Activated CD4-positive, alpha-beta T cell treated with anti-CD3 and anti-CD28 coated beads, Interleukin-2, amount 50 U/mL, for 4 hours (primary cell): ENCODE data around the gene CRISP3.
"Not testable (repeated sequence)": the region's sequence is repeated elsewhere in the genome, so short reads cannot be mapped to it uniquely, and the experiment has no call there.

Source experiments
- DNase-seq, 2 experiments: peaks; one replicate each; pipeline ENCODE4 v3.0.0-alpha.2; 2020

Gene CRISP3, protein sequence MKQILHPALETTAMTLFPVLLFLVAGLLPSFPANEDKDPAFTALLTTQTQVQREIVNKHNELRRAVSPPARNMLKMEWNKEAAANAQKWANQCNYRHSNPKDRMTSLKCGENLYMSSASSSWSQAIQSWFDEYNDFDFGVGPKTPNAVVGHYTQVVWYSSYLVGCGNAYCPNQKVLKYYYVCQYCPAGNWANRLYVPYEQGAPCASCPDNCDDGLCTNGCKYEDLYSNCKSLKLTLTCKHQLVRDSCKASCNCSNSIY

GRCh38 chr6:49744259-49744658 lies at the start of gene CRISP3:
Gene CRISP3 (minus strand): TSS chr6:49744388. CDS start chr6:49744367, 21 bp downstream.
- DNase-seq: no peak

DNA sequence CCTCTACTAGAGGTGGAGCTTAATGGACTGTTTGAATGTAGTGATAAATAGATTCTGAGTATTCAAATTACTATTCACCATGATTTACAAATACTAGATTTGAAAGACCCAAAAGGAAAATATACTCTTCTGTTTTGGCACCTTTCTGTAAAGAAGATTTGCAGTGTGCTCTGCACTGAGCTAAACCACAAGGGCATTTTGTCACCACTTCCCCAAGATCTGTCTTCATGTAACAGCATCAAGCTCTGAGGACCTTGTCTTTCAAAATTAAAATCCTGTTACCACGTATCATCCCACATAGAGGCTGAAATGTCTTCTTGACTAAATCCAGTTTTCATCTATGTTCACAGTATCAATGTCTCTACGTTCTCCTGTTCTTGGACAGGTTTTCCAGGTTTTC lies 46.2 kb upstream of the CRISP3 start:
- no peak for DNase-seq

DNA sequence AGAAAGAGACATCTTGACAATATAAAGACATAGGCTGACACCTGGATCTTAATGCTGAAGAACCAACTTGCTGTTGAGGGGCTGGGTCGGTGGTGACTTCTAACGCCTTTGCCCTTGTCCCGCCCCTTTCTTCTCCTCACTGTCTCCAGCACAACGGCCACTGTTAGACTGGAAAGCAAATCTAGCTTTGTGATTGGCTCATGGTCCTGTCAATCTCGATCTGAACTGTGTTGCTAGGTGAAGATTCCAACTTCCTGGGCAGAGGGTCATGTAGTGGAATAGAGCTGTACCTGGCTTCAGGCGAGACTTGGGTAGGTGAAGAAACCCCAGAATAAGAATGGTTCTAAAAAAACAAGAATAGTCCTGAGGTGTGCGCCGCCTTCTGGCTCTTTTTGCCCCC lies 43.0 kb upstream of the CRISP3 start, which contains the start of gene PGK2:
Gene PGK2, minus strand, starts transcription at position 110 of the 400 bp plus-strand sequence. Its CDS starts 98 bp downstream, at position 12.
- DNase-seq: no peak

- DNase-seq: no peak
Measured at GRCh38 chr6:49784272-49784671, 40.1 kb upstream of the CRISP3 start.

DNA sequence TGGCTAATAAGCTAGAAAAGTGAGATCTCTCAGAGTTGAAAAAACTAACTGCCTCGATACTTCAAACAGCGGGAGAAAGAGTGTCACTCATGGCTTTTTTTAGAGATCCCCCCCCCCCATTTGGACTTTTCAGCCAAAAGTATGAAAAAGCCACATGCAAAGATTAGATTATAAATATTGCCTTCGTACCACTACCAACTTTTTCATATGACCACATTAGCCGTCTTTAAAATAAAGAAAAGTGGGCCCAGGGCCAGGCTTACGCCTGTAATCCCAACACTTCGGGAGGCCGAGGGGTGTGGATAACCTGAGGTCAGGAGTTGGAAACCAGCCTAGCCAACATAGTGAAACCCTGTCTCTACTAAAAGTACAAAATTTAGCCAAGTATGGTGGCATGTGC lies 38.5 kb upstream of the CRISP3 start:
- no peak for DNase-seq

DNA sequence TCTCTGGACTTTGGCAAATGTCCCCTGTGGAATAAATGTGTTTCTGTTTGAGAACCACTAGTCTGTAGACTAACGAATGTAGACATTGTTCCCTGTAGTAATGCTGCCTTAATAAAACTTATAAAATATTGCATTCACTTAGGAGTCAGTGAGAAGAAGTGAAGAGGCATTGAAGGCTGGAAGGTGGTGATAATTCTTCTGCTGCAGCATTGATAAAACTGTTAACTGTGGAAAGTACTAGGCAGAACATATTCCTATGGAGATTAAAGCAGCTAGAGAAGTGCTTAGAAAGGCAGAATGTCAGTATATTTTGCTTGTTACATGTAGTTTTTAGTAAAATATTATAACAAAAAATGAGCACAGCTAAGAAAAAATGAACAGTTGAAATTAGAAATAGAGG lies 38.1 kb upstream of the CRISP3 start:
- DNase-seq: no peak

DNA sequence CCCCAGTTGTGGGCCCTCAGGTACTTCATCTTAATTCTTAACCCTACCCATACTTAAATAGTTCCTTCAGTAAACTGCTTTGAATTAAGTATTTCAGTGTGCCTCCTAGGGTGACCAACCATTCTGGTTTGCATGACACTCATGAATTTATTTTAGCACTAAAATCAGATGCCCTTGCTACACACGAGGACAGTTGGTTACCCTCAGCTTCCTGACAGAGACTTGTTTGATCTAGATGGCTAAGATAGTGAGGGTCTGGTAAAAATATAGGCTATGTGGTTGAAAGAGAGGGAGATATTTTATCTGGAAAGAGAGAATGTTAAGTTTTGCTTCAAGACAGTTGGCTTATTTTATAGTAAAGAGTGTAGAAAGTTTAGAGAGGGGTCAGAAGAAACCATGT lies 32.3 kb upstream of the CRISP3 start:
- no peak for DNase-seq

DNA sequence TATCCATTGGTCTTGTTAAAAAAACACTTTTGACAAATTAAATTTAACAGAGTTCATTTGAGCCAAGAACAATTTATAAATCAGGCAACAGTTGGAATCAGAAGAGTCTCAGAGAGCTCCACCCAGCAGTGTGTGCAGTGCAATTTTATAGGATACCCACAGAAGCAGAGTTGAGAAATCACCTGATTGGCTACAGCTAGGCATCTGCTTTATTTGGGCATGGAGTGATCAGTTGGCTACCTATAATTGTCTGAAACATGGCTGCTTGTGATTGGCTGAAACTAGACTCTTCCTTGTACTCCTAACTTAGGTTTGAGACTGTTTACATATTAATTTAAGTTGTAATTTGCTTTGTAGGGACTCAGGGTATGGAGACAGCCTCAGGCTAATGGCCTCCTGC lies 30.9 kb upstream of the CRISP3 start:
- DNase-seq: no peak

GRCh38 chr6:49772285-49772684 lies 28.1 kb upstream of the CRISP3 start:
- no peak for DNase-seq

- DNase-seq: no peak
Measured at GRCh38 chr6:49766762-49767161, 22.6 kb upstream of the CRISP3 start.

DNA sequence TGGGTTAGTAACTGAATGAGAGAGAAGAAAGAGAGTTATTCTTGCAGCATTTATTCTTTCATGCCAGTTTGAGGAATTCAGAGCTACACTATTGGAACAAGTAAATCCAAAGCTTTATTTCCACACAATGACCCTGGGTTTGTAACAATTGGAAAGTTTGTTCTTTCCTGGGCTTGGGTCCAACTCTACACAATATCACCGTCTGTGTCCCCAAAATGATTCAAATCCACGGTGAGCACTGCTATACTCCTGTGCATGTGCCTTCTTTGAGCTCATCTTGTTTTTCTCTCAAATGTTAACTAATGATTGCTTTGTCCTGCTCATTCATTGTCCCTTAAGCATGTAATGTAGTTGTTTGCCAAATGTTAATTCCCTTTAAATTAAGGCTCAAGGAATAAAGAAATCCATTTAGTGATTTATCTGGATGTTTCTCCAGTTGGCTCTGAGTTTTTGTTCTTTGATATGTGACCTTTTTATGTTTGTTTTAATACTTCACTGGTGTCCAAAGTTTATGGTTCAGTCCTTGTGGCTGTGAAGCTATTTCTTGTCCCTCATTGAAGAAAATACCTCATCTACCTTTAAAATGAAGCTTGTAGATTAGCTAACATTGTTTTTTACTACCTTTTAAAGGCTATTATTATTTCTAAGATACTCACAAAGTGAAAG lies 20.5 kb upstream of the CRISP3 start:
- no peak for DNase-seq

GRCh38 chr6:49743429-49743828 lies 759 bp downstream of the CRISP3 start:
- no peak for DNase-seq

DNA sequence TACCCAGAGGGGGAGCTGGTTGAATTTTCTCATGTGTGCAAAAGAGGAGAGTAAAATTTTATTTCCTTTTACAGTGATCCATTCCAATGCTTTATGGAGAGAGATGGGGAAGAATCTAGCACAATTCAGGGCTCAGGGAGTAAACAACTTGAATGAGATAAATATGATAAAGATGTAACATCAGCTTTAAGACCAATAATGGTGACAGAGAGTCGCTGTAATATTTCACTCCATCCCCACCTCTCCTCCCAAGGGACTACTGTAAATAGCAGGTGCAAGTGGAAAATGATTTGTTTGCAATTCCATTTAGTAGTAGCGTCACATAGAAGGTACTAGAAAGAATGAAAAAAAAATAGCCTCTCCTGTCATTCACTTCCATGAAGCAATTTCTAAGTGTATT lies 4.8 kb downstream of the CRISP3 start:
- DNase-seq: no peak

DNA sequence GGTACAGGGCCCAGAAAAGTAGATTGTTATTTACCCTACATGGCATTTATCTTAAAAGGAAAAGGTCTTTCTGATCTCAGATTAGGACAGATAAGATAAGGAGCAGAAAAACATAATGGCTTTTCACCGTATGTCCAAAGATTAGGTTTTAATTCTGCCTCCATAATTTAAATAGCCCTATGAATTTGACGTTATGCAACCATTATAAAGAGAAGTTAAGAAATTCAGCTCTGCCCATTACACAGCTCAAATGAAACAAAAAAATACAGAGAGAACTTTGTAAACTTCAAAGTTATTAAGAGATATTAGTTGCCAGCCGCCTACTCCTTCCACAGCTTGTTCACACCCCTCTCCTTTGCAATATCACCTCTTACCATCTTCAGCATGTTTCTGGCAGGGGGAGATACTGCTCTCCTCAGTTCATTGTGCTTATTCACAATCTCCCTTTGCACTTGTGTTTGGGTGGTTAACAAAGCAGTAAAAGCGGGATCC lies 8.1 kb downstream of the CRISP3 start:
- no peak for DNase-seq

DNA sequence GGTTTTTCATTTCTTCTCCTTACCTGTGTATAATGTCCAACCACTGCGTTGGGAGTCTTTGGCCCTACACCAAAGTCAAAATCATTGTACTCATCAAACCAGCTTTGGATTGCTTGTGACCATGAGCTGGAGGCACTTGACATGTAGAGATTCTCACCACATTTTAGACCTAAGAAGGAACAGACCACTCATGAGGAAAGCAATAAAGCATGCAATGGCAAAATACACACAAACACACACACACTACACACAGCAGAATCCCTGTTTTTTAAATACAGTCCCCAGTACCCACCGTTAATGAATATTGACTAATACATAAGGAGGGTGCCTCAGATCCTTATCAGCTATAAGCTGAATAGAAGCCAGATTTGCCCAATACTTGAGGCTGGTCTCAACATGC lies 10.5 kb downstream of the CRISP3 start:
- no peak for DNase-seq

GRCh38 chr6:49732781-49733180 lies 11.4 kb downstream of the CRISP3 start:
- DNase-seq: no peak

GRCh38 chr6:49730251-49730650 lies 13.9 kb downstream of the CRISP3 start:
- DNase-seq: no peak

- not testable (repeated sequence) for DNase-seq
Measured at GRCh38 chr6:49723917-49724316, 20.3 kb downstream of the CRISP3 start.

DNA sequence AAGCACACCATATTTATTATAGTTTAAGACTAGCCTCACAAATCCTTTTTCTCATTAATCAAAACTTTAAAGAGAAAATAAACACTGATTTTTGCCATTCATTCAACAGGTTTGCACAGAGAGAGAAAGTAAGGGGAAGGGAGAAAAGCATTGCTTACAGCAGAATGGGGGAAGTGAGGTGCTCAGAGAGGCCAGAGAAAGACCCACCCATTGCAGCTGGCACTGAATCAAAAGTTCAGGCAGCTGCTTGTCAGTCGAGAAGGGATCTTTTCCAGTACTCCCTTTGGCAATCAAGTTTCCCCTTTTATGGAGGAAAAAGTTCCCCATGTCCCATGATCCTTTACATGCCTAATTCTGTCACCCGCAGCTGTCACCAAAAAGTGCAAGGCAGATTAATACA lies 22.9 kb downstream of the CRISP3 start:
- DNase-seq: no peak

DNA sequence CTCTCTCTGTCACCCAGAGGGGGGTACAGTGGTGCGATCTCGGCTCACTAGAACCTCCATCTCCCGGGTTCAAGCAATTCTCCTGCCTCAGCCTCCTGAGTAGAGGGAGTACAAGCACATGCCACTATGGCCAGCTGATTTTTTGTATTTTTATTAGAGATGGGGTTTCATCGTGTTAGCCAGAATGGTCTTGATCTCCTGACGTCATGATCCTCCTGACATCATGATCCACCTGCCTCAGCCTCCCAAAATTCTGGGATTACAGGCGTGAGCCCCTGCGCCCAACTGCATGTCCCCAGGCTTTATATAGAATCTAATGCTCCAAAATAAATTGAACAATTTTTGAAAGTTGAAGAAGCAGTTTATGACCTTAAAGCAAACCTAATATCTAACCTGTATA lies 23.8 kb downstream of the CRISP3 start:
- DNase-seq: no peak

DNA sequence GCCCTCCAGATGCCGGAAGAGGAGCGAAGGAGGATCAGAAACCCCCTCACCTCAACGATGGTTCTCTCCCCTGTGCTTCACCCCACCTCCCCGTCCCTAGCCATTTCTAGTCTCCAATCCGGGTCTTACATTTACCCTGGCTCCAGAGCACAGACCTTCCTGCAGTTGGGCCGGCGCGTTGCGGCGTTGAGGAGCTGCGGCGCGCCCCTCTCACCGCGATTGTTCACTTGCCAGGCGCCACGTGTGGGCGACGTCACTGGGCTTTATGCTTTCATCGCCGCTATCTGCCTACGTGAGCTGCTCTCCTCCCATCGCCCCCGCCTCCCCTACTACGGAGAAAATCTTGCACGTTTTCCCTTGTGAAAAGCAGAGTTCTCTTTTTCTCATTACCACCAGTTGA lies 30.8 kb downstream of the CRISP3 start, which contains the start of gene CRISP2:
Gene CRISP2, minus strand, starts transcription at position 198 of the 400 bp plus-strand sequence. CDS start 4,347 bp downstream, outside the sequence.
- DNase-seq: no peak

- DNase-seq: no peak
Measured at GRCh38 chr6:49698478-49698877, 45.7 kb downstream of the CRISP3 start.

DNA sequence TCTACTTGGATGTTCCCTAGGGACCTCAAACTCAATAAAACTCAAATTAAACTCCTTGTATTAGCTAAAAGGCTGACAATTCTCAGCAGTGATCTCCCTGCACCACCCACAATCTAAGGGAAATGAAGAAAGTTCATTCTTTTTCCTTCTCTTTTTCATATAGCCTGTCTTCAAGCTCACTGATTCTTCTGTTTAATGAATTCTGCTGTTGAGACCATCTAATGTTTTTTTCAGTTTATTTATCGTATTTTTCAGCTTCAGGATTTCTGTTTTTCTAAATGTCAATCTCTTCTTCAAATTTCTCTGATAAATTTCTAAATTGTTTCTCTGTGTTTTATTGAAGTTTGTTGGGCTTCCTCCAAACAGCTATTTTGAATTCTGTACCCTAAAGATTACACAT lies 50.7 kb downstream of the CRISP3 start:
- no peak for DNase-seq

DNA sequence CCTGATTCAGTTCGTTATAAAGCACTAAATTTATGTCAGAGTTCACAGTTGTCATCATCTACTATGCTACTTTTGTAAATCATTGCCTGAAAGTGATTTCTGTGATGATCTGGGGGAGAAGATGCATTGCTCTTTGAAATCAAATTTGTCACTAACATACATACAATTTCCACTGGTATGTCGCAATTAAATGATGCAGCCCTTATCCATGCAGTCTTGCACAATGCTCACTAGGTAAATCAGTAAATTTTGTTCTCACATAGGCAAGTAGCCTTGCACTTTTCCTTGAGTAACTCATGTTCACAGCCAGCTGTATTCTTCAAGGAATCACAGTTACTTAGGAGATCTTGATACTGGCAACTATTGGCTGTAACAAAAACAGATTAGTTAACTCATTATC lies 51.7 kb downstream of the CRISP3 start:
- no peak for DNase-seq
